VCaP (cell line): Measurements from ENCODE around the gene DPCD.
A peak's percentile ranks its signal among the peaks of the same experiment; 100 is the strongest.

Experiments
- H3K27ac ChIP-seq: fragments of 450-650 bp; 2 replicates; pipeline ENCODE4 v1.5.1; 2017
- CTCF ChIP-seq: fragments of 450-650 bp; conservative IDR thresholded peaks from 2 replicates; pipeline ENCODE4 v1.5.1; 2017; ENCODE audit warnings: mild to moderate bottlenecking, moderate library complexity

The DPCD gene

GRCh38 chr10:101597091-101597900 is 9.2 kb downstream of the DPCD start:
- TF ChIP-seq CTCF, result no peak
- H3K27ac ChIP-seq, result no peak overlapping the region

- H3K27ac ChIP-seq, result no peak overlapping the region
- no peak for TF ChIP-seq CTCF
Measured at GRCh38 chr10:101601541-101601940, 13.4 kb downstream of the DPCD start.

- peak; percentile 95 for TF ChIP-seq CTCF
- no peak overlapping the region for H3K27ac ChIP-seq
Measured at GRCh38 chr10:101602761-101603398, 14.8 kb downstream of the DPCD start.

- TF ChIP-seq CTCF, result no peak
Measured at GRCh38 chr10:101607124-101607523, 19.0 kb downstream of the DPCD start.

GRCh38 chr10:101609481-101609880 is 21.4 kb downstream of the DPCD start:
- TF ChIP-seq CTCF, result no peak

More at GRCh38 chr10:101607124-101607523, 19.0 kb downstream of the DPCD start:
- H3K27ac ChIP-seq, result no peak overlapping the region

GRCh38 chr10:101611096-101611905 is 23.2 kb downstream of the DPCD start:
- TF ChIP-seq CTCF, result no peak
- no peak overlapping the region for H3K27ac ChIP-seq

More at GRCh38 chr10:101609481-101609880, 21.4 kb downstream of the DPCD start:
- no peak overlapping the region for H3K27ac ChIP-seq

- TF ChIP-seq CTCF, result no peak
- no peak overlapping the region for H3K27ac ChIP-seq
Measured at GRCh38 chr10:101612086-101612485, 24.0 kb downstream of the DPCD start.
